PC-9 (cell line): ENCODE data around the gene ADAMTSL3. TPM values are rescaled to one million over a fixed set of nuclear protein-coding genes. Genes with fewer than 3 reads are reported as not detected.

Source experiments
- BruUV-seq: library from RNA; stranded (reverse); fragments of 400-500 nt; replicated peaks from 2 replicates; lab custom pipeline; 2021; lab: Mats Ljungman, UMichigan
- CTCF ChIA-PET: fragments of 300-600 bp; sonication (Branson Sonifier 250); formaldehyde crosslinking; loops from one replicate; lab custom pipeline; 2022; ENCODE audit warnings: antibody characterized with exemption; lab: Charles Lee
- POLR2A ChIA-PET: fragments of 300-600 bp; sonication (Branson Sonifier 250); formaldehyde crosslinking; loops from one replicate; lab custom pipeline; 2022; ENCODE audit warnings: antibody characterized with exemption; ENCODE audit not compliant: unreplicated experiment; lab: Charles Lee
- DNase-seq, 2 experiments: peaks; one replicate each; pipeline versions ENCODE4 v3.0.0 to v3.0.0-alpha.2; 2015 to 2022; ENCODE audit warnings: mixed read lengths in 1 of 2
- H2AFZ ChIP-seq: fragments of 200-600 bp; sonication (generic); 2 replicates; pipeline ENCODE4 v1.8.1; 2017; ENCODE audit warnings: antibody characterized with exemption
- H3F3A ChIP-seq: fragments of 200-600 bp; sonication (generic); 2 replicates; pipeline ENCODE4 v1.8.1; 2017; ENCODE audit warnings: antibody characterized with exemption, mild to moderate bottlenecking, low read depth; ENCODE audit not compliant: insufficient read depth
- H3K27ac ChIP-seq: fragments of 200-600 bp; sonication (generic); 2 replicates; pipeline ENCODE4 v1.6.1; 2016; ENCODE audit warnings: mixed run types
- H3K27me3 ChIP-seq: fragments of 200-600 bp; sonication (generic); 2 replicates; pipeline ENCODE4 v1.6.1; 2016; ENCODE audit warnings: low read depth, mixed run types; ENCODE audit not compliant: insufficient read depth
- H3K36me3 ChIP-seq: fragments of 200-600 bp; sonication (generic); 2 replicates; pipeline ENCODE4 v1.6.1; 2016; ENCODE audit warnings: low read depth, mixed run types
- H3K4me1 ChIP-seq: fragments of 200-600 bp; sonication (generic); replicated peaks from 2 replicates; pipeline ENCODE4 v1.6.1; 2016; ENCODE audit warnings: mixed run types; ENCODE audit not compliant: insufficient read depth
- H3K4me2 ChIP-seq: fragments of 200-600 bp; sonication (generic); 2 replicates; pipeline ENCODE4 v1.6.1; 2017; ENCODE audit warnings: mixed run types
- H3K4me3 ChIP-seq: fragments of 200-600 bp; sonication (generic); 2 replicates; pipeline ENCODE4 v1.6.1; 2016; ENCODE audit warnings: mixed run types
- H3K79me2 ChIP-seq: fragments of 200-600 bp; sonication (generic); 2 replicates; pipeline ENCODE4 v1.6.1; 2017; ENCODE audit warnings: low read depth, mixed run types
- H3K9me2 ChIP-seq: fragments of 200-600 bp; sonication (generic); 2 replicates; pipeline ENCODE4 v1.8.1; 2017; ENCODE audit warnings: mild to moderate bottlenecking; ENCODE audit not compliant: insufficient read depth
- H3K9me3 ChIP-seq: fragments of 200-600 bp; sonication (generic); 2 replicates; pipeline ENCODE4 v1.8.1; 2016; ENCODE audit warnings: low read depth; ENCODE audit not compliant: insufficient read depth
- H4K20me1 ChIP-seq: fragments of 200-600 bp; sonication (generic); 2 replicates; pipeline ENCODE4 v1.8.1; 2017; ENCODE audit not compliant: insufficient read depth
- CTCF ChIP-seq: fragments of 200-600 bp; sonication (generic); conservative IDR thresholded peaks from 2 replicates; pipeline ENCODE4 v1.6.1; 2017; ENCODE audit warnings: mixed run types, antibody characterized with exemption, mild to moderate bottlenecking, moderate library complexity
- EZH2 ChIP-seq: fragments of 200-600 bp; sonication (generic); IDR thresholded peaks from 2 replicates; pipeline ENCODE4 v1.8.0; 2017; ENCODE audit warnings: antibody characterized with exemption, low read depth
- intact Hi-C: fragments of 100-400 bp; cut with micrococcal nuclease; formaldehyde crosslinking; loops from one replicate; pipeline ENCODE4 v1.10.0; 2022; ENCODE audit not compliant: unreplicated experiment
- total RNA-seq: library from RNA; stranded (reverse); gene quantifications from 2 replicates; pipeline ENCODE4 v1.2.3, GENCODE V29; 2021

ADAMTSL3 gene
- total RNA-seq, 1 experiment from 2014 or later = 5.0 TPM

DNA sequence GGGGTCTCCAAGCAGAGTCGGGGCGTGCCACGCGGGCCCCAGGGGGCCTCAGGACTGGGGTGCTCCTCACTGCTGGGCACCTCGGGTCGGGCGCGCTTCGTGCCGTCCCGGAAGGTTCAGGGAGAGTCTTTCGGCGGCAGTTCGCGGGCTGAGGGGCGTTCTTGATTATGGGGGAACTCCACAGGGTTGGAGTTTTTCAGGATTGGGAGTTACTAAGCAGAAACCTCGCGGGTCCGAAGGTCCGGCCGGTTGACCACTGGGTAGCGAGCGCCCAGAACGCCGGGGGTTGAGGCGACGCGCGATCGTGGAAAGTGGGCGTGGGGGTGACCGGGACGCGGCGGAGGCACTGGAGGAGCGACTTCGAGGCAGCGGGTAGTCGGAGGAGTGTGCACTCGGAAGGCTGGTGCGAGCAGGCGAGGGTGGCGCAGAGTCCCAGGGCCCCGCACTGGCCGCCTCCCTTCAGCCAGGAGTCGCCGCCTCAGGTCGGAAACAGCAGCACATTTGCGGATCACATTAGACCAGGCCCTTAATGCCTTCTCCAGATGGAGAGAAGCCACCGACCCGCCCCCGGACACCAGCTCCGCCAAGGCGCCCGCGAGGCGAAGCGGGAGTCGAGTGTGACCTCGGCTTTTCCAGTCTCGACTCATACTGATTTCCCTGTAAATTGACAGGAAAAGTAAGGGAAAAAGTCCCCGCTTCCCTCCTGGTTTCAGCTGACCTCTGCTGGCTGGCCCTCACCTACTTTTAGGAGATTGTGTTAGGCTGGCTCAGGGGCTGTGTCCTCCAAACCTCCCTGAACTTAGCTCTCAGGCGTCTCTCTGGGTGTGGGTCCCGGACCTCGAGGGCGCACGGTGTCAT, 685 bp downstream of the ADAMTSL3 start:
- no peak overlapping the region for H3K4me3 ChIP-seq
- DNase-seq = no peak
- POLR2A ChIA-PET = no interaction called here
- H3K9me3 ChIP-seq = no peaks in the 10 kb centered on the region
- H4K20me1 ChIP-seq = no peaks in the 10 kb centered on the region
- no peaks in the 10 kb centered on the region for H3K27me3 ChIP-seq
- no peaks in the 10 kb centered on the region for H3K4me1 ChIP-seq
- H2AFZ ChIP-seq = no peak overlapping the region
- no peaks in the 10 kb centered on the region for H3K36me3 ChIP-seq
- H3F3A ChIP-seq = no peaks in the 10 kb centered on the region
- no peaks in the 10 kb centered on the region for H3K79me2 ChIP-seq
- H3K9me2 ChIP-seq = no peaks in the 10 kb centered on the region
- intact Hi-C loops = loop anchor here (10.0 kb wide), 1 partner anchor 90 kb away; no protein-coding TSS in a partner anchor
- TF ChIP-seq CTCF = no peak
- BruUV-seq = no TSS peak
- CTCF ChIA-PET = no interaction called here
- no peak overlapping the region for H3K27ac ChIP-seq
- H3K4me2 ChIP-seq = no peak overlapping the region

GRCh38 chr15:83655237-83655616, 1.3 kb downstream of the ADAMTSL3 start:
- Histone ChIP-seq H2AFZ (no peak overlapping the region), H3K9me3 (no peaks in the 10 kb centered on the region), H3K9me2 (no peaks in the 10 kb centered on the region), H3K4me2 (no peak overlapping the region), H3K36me3 (no peaks in the 10 kb centered on the region), H3K79me2 (no peaks in the 10 kb centered on the region), H3F3A (no peaks in the 10 kb centered on the region), H3K27ac (no peak overlapping the region), H3K4me3 (no peak overlapping the region), H3K27me3 (no peaks in the 10 kb centered on the region), H4K20me1 (no peaks in the 10 kb centered on the region), H3K4me1 (no peaks in the 10 kb centered on the region)
- ChIA-PET CTCF (no interaction called here), POLR2A (no interaction called here)
- BruUV-seq = no TSS peak
- TF ChIP-seq CTCF (no peak), EZH2 (no peak)
- intact Hi-C loops = loop anchor here (10.0 kb wide), 1 partner anchor 90 kb away; no protein-coding TSS in a partner anchor
- DNase-seq = no peak

GRCh38 chr15:83656192-83656591, 2.3 kb downstream of the ADAMTSL3 start:
- H3K27me3 ChIP-seq = no peaks in the 10 kb centered on the region
- H3K27ac ChIP-seq = no peak overlapping the region
- no peaks in the 10 kb centered on the region for H3K9me3 ChIP-seq
- TF ChIP-seq EZH2 (no peak), CTCF (no peak)
- H3K79me2 ChIP-seq = no peaks in the 10 kb centered on the region
- no peaks in the 10 kb centered on the region for H3K36me3 ChIP-seq
- H3K4me2 ChIP-seq = no peak overlapping the region
- ChIA-PET POLR2A (no interaction called here), CTCF (no interaction called here)
- no peaks in the 10 kb centered on the region for H3K4me1 ChIP-seq
- BruUV-seq = no TSS peak
- H4K20me1 ChIP-seq = no peaks in the 10 kb centered on the region
- H3F3A ChIP-seq = no peaks in the 10 kb centered on the region
- no peaks in the 10 kb centered on the region for H3K9me2 ChIP-seq
- intact Hi-C loops = loop anchor here (10.0 kb wide), 1 partner anchor 89 kb away; no protein-coding TSS in a partner anchor
- H3K4me3 ChIP-seq = no peak overlapping the region
- no peak for DNase-seq
- no peak overlapping the region for H2AFZ ChIP-seq
